ENCODE data around the gene MARK3.

The MARK3 gene

GRCh38 chr14:103393676-103394626, 8.7 kb downstream of the MARK3 start:
- in situ Hi-C loops (cut with MboI; ENCODE audit: low sequenced_read_pairs) = no loop called here

- in situ Hi-C loops (cut with MboI; ENCODE audit: low sequenced_read_pairs) = no loop called here
These were observed 10.0 kb downstream of the MARK3 start for GRCh38 chr14:103395244-103395643.

GRCh38 chr14:103396463-103396862, 11.2 kb downstream of the MARK3 start:
- in situ Hi-C loops (cut with MboI; ENCODE audit: low sequenced_read_pairs) = no loop called here

DNA sequence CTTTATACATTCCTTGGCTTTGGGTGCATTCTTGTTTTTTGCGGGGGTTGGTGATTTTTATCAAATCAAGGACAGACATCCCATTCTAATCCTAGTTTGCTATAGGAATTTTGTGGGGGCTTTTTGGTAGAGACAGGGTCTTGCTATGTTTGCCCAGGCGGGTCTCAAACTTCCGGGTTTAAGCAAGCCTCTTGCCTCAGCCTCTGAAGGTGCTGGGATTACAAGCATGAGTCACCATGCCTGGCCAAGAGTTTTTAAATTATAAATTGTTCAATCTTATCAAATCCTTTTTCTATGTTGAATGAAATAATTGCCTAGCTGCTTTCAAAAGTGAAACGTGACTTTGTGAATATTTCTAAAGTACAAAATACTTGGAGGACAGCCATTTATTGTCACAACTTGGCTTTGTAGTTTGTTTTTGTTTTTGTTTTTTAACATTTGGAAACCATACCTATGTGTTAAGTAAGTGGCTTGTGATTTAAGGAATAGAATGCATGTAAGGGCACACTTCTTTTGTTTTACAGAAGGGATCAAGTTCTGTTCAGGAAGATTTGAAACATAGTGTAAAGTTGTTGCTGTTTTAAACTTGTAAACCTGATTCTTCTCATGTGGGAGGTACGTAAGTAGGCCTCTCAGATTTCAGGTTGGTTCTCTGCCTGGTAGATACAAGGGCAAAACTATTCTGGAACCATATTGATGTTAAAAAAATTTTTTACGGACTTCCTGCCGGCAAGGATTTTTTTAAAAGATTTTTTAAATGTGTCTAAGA, 13.4 kb downstream of the MARK3 start:
- in situ Hi-C loops (cut with MboI; ENCODE audit: low sequenced_read_pairs) = no loop called here

DNA sequence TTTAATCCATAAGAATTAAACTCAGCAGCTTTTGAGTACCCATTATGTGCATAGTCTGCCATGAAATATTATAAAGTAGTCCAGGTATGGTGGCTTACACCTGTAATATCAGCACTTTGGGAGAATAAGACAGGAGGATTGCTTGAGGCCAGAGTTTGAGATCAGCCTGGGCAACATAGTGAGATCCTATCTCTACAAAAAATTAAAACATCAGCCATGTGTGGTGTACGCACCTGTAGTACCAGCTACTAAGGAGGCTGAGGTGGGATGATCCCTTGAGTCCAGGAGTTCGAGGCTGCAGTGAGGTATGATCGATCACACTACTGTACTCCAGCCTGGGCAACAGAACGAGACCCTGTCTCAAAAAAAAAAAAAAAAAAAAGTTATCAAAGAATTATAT, 15.3 kb downstream of the MARK3 start:
- in situ Hi-C loops (cut with MboI; ENCODE audit: low sequenced_read_pairs) = no loop called here

GRCh38 chr14:103401223-103402214, 16.3 kb downstream of the MARK3 start:
- in situ Hi-C loops (cut with MboI; ENCODE audit: low sequenced_read_pairs) = no loop called here

DNA sequence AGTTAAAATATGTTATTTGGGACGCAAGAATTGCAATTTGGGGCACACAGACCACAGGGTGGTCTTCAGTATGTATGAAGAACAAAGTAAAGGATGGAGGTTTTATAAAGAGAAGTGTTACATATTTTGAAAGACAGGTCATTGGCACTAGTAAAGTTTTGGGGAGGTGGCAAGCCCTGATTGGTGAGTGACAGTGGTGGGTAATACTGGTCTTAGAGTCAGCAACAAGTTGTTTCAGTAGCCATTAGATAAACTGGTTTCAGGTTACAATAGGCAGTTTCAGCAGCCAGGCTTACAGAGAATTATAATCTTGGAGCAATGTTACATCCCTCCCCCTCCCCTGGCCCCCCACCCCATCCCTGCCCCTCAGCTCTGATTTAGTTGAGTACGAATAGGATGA, 17.5 kb downstream of the MARK3 start:
- in situ Hi-C loops (cut with MboI; ENCODE audit: low sequenced_read_pairs) = no loop called here

DNA sequence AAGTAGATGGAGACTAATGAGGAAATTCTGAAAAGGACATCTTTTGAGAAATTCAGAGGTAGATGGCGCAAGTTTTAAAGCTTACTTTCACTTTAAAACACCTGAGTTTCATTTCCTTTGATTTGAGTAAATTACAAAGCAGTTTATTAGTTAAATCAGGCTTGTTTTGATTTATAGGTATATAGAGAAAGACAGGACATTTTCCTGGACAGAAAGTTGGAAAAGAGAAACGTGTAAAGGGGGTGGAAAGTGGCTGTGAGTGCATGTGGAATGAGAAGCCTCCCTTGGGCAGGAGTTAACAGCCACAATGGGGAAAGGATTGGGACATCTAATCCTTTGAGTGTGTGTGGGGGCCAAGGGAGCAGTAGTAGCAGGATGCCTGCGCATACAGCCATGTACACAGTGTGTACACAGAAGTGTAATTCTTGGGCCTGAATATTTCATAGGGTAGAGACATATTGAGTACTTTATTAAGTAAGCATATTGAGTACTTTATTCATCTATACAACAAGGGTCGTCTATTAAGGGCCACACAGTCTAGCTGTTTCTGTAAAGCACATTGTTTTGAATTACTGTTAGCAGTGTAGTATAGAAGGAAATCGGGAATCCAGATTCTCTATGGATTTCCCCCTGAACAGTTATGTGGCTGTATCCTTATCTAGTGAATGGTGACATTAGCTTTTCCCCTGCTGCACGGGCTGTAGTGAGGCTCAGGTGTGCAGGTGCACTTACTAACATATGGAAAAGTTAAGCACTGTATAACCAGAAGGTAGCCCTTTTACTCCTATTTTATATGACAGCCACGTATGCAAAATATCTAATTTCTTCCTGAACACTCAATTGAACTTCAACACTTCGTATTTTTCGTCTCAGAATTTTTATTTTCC, 19.1 kb downstream of the MARK3 start:
- in situ Hi-C loops (cut with MboI; ENCODE audit: low sequenced_read_pairs) = no loop called here

DNA sequence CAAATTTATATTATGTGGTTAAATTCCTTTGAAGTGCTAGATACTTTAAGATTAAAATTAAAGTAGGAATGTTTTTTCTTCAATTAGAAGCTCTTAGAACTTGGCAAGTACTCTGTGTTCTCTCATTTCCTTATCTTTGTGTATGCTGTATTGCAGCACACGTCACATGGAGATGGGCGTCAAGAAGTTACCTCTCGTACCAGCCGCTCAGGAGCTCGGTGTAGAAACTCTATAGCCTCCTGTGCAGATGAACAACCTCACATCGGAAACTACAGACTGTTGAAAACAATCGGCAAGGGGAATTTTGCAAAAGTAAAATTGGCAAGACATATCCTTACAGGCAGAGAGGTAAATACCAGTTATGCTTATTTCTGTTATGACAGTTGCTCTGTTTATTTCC, 19.7 kb downstream of the MARK3 start:
- in situ Hi-C loops (cut with MboI; ENCODE audit: low sequenced_read_pairs) = no loop called here

DNA sequence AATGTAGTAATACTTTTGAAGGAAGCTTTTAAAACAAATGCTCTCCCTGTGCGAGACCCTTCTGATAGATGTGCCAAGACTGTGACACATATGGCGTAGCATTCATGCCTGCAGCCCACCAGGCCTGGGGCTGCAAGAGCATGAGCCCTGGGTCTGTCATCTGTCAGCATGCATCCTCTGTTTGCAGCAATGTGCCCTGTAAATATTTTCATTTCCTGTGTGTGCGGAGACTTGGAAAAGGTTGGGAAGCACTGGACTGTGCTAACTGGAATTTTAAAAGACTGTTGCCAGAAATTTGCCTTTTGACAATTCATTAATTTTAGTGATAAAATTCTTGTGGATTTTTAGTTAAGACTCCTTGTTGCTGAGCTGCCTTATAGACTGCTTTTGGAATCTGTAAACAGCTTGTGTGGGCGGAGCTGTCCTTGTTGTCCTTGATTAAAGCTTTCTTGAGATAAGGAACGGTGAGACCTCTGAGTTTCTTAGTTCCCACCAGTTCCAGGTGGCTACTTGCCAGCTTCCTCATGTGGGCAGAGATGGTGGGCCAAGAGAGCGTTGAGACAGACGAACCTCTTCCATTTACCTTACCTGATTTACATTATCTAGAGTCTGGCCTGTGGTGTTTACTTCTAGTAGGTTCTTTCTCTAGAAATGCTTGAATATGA, 23.4 kb downstream of the MARK3 start:
- in situ Hi-C loops (cut with MboI; ENCODE audit: low sequenced_read_pairs) = no loop called here

DNA sequence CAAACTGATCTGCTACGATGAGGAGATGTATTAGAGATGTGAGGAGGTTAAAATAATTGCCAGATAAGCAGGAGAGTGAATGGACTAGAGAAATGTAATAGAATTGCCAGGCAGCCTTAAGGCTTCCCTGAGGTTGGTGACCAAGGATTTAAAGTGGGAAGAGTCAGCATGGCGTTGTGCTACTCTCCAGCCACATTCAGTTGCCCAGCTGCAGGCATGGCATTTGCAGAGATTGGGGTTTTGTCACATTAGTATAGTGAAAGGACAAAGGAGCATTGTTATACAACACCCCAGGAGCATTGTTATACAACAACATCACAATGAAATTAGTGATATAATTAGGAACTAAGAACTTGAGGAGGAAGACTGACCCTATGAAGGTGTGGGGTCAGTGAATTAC, 31.7 kb downstream of the MARK3 start:
- in situ Hi-C loops (cut with MboI; ENCODE audit: low sequenced_read_pairs) = no loop called here

DNA sequence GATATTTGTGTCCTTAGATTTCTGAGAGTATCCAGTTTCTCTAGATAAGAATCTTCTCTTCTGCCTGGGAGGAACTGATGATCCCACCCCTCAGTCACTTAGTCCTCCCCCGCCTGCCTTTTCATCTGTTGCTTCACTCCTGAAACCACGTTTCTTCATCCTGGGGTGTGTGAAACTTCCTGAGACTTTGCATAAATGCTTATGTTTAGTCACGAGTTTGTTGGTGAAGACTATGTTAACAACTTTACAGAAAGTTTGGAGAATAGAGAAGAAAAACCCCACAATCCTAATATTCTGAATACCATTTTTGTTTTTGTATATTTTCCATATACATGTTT, 33.2 kb downstream of the MARK3 start:
- in situ Hi-C loops (cut with MboI; ENCODE audit: low sequenced_read_pairs) = no loop called here

- in situ Hi-C loops (cut with MboI; ENCODE audit: low sequenced_read_pairs) = no loop called here
These were observed 36.3 kb downstream of the MARK3 start for GRCh38 chr14:103421556-103421955.

GRCh38 chr14:103423050-103423461, 37.8 kb downstream of the MARK3 start:
- in situ Hi-C loops (cut with MboI; ENCODE audit: low sequenced_read_pairs) = no loop called here

DNA sequence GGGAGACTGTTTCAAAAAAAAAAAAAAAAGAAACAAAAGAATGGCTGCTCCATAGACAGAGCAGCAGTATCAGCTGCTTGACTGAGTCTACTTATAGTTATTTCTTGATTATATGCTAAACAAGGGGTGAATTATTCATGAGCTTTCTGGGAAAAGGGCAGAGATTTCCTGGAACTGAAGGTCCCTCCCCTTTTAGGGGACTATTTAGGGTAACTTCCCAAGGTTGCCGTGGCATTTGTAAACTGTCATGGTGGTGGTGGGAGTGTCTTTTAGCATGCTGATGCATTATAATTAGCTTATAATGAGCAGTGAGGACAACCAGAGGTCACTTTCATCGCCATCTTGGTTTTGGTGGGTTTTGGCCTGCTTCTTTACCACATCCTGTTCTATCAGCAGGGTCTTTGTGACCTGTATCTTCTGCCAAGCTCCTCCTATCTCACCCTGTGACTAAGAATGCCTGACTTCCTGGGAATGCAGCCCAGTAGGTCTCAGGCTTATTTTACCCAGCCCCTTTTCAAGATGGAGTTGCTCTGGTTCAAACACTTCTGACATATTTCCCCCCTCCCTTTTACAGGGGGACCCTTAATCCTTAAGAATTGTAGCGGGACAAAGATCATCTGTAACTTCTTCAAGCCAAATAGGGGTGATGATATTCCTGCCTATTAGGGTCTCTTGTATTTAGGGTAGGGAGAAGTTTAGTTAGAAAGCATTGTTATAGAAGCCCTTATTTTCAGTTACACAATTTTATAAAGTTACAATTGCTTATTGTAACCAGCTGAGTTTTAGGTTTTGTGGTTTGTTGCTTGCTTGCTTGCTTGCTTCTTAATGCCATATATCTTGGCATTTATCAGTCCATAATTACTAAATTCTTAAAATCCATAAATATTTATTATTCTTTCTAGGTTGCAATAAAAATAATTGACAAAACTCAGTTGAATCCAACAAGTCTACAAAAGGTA, 42.5 kb downstream of the MARK3 start:
- in situ Hi-C loops (cut with MboI; ENCODE audit: low sequenced_read_pairs) = no loop called here

DNA sequence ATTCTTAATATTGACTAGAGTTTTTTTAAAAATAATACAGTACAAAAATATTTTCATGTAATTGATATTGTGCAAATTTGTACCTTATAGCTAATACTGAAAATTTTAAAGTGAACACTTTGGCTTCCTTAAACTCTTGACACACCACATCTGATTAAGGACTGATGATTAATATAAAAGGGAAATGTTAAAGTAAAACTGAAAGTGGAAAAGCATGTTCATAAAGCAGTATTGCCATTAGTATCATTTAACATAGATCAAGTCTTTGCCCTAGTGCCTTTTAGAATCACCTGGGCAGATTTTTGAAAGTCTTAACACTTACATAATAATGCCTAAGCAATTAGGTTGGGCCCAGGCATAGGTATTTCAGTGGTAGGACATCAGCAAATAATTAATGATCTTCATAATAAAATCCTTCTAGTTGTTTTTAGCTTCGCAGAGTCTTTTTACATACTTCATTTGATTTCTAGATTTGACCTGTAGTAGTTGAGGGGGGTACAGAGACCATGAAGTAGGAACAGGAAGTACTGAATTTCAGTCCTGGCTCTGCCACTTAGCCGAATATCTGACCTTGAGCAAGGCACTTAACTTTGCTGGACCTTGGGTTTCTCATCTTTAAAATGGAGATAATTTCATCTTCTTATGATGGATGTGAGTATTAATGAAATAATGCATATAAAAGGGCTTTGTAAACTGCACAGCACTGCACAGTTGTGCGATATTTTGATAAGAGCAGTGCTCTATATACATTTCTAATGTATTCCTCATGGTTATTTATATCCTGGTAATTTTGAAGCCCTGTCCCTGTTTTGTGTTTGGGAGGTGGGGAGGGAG, 43.7 kb downstream of the MARK3 start:
- in situ Hi-C loops (cut with MboI; ENCODE audit: low sequenced_read_pairs) = no loop called here

- in situ Hi-C loops (cut with MboI; ENCODE audit: low sequenced_read_pairs) = no loop called here
These were observed 45.1 kb downstream of the MARK3 start for GRCh38 chr14:103430358-103430757.
